HEK293T (cell line): Measurements from ENCODE around the gene C12orf50.

ENCODE experiments used
- CTCF ChIA-PET: fragments of 350-600 bp; formaldehyde crosslinking; extraction: SDS; loops from one replicate; lab custom pipeline; 2021; ENCODE audit warnings: antibody characterized with exemption, inconsistent platforms; lab: Yijun Ruan, JAX
- POLR2A ChIA-PET: fragments of 350-600 bp; formaldehyde crosslinking; extraction: SDS; loops from one replicate; lab custom pipeline; 2020; ENCODE audit warnings: antibody characterized with exemption, inconsistent platforms; lab: Yijun Ruan, JAX
- DNase-seq: peaks from one replicate; pipeline ENCODE4 v3.0.0; 2012; ENCODE audit warnings: mixed read lengths; ENCODE audit errors: extremely low spot score
- ARNT ChIP-seq: fragments of 450-650 bp; IDR thresholded peaks from 2 replicates; pipeline ENCODE4 v1.6.1; 2017; ENCODE audit warnings: mild to moderate bottlenecking
- BHLHE40 ChIP-seq: fragments of 450-650 bp; IDR thresholded peaks from 2 replicates; pipeline ENCODE4 v1.6.1; 2016; ENCODE audit warnings: mild to moderate bottlenecking, moderate library complexity, borderline replicate concordance
- CTBP1 ChIP-seq: fragments of 450-650 bp; IDR thresholded peaks from 2 replicates; pipeline ENCODE4 v1.6.1; 2016; ENCODE audit warnings: borderline replicate concordance
- ELF4 ChIP-seq: fragments of 450-650 bp; IDR thresholded peaks from 2 replicates; pipeline ENCODE4 v1.6.1; 2017; ENCODE audit warnings: antibody characterized with exemption
- FOXA1 ChIP-seq: fragments of 450-650 bp; IDR thresholded peaks from 2 replicates; pipeline ENCODE4 v1.6.1; 2016; ENCODE audit warnings: mild to moderate bottlenecking
- FOXK2 ChIP-seq: fragments of 450-650 bp; IDR thresholded peaks from 2 replicates; pipeline ENCODE4 v1.6.1; 2016; ENCODE audit warnings: mild to moderate bottlenecking
- FOXM1 ChIP-seq: fragments of 450-650 bp; IDR thresholded peaks from 2 replicates; pipeline ENCODE4 v1.6.1; 2017; ENCODE audit warnings: mild to moderate bottlenecking, borderline replicate concordance
- HDGF ChIP-seq: fragments of 450-650 bp; IDR thresholded peaks from 2 replicates; pipeline ENCODE4 v1.6.1; 2017; ENCODE audit warnings: antibody characterized with exemption, borderline replicate concordance
- L3MBTL2 ChIP-seq: fragments of 450-650 bp; conservative IDR thresholded peaks from 2 replicates; pipeline ENCODE4 v1.6.1; 2016; ENCODE audit warnings: mild to moderate bottlenecking
- LEF1 ChIP-seq: fragments of 450-650 bp; IDR thresholded peaks from 2 replicates; pipeline ENCODE4 v1.6.1; 2017; ENCODE audit warnings: mild to moderate bottlenecking, borderline replicate concordance
- NFRKB ChIP-seq: fragments of 450-650 bp; IDR thresholded peaks from 2 replicates; pipeline ENCODE4 v1.6.1; 2016; ENCODE audit warnings: mild to moderate bottlenecking, moderate library complexity
- PKNOX1 ChIP-seq: fragments of 450-650 bp; IDR thresholded peaks from 2 replicates; pipeline ENCODE4 v1.6.1; 2016
- SP1 ChIP-seq: fragments of 450-650 bp; IDR thresholded peaks from 2 replicates; pipeline ENCODE4 v1.6.1; 2017
- SUZ12 ChIP-seq: fragments of 450-650 bp; IDR thresholded peaks from 2 replicates; pipeline ENCODE4 v1.6.1; 2016; ENCODE audit warnings: mild to moderate bottlenecking
- TARDBP ChIP-seq: fragments of 450-650 bp; IDR thresholded peaks from 2 replicates; pipeline ENCODE4 v1.6.1; 2016
- ZNF384 ChIP-seq: fragments of 450-650 bp; IDR thresholded peaks from 2 replicates; pipeline ENCODE4 v1.6.1; 2016

Gene C12orf50

GRCh38 chr12:88056571-88056970, 27.4 kb upstream of the C12orf50 start:
- DNase-seq, result no peak
- CTCF ChIA-PET, result interaction anchor here (0.7 kb wide), 1 partner anchor 14 kb away, joined by 3 read pairs; no protein-coding TSS in a partner anchor
- no peak for TF ChIP-seq ZNF384
- TF ChIP-seq NFRKB, result no peak
- TF ChIP-seq SUZ12, result no peak
- no peak for TF ChIP-seq ELF4
- no peak for TF ChIP-seq LEF1
- no peak for TF ChIP-seq L3MBTL2
- no peak for TF ChIP-seq FOXA1
- TF ChIP-seq TARDBP, result no peak
- TF ChIP-seq PKNOX1, result no peak
- no peak for TF ChIP-seq HDGF
- TF ChIP-seq ARNT, result no peak
- TF ChIP-seq CTBP1, result no peak
- POLR2A ChIA-PET, result no interaction called here

- POLR2A ChIA-PET, result no interaction called here
- no peak for TF ChIP-seq LEF1
- TF ChIP-seq FOXA1, result no peak
- no peak for TF ChIP-seq HDGF
- no peak for TF ChIP-seq NFRKB
- TF ChIP-seq ELF4, result no peak
- no peak for TF ChIP-seq SUZ12
- TF ChIP-seq BHLHE40, result no peak
- TF ChIP-seq PKNOX1, result no peak
- no peak for TF ChIP-seq SP1
- TF ChIP-seq FOXM1, result no peak
- TF ChIP-seq CTBP1, result no peak
- TF ChIP-seq FOXK2, result no peak
- no peak for TF ChIP-seq TARDBP
- TF ChIP-seq ARNT, result no peak
- no peak for TF ChIP-seq ZNF384
- TF ChIP-seq L3MBTL2, result no peak
- DNase-seq, result peak; percentile 22
- CTCF ChIA-PET, result no interaction called here
These were observed 23.5 kb upstream of the C12orf50 start for GRCh38 chr12:88052686-88053085.

GRCh38 chr12:88044035-88044434, 14.8 kb upstream of the C12orf50 start:
- ChIA-PET CTCF (no interaction called here), POLR2A (no interaction called here)
- DNase-seq, result no peak
- TF ChIP-seq FOXM1 (no peak), NFRKB (no peak), LEF1 (no peak), HDGF (no peak), ELF4 (no peak), BHLHE40 (no peak), SUZ12 (no peak), PKNOX1 (no peak)

GRCh38 chr12:88037770-88038169, 8.6 kb upstream of the C12orf50 start:
- peak; percentile 43 for TF ChIP-seq PKNOX1
- TF ChIP-seq HDGF, result no peak
- ChIA-PET POLR2A (no interaction called here), CTCF (no interaction called here)
- no peak for DNase-seq

- DNase-seq, result no peak
- ChIA-PET POLR2A (no interaction called here), CTCF (no interaction called here)
- TF ChIP-seq LEF1 (no peak), PKNOX1 (peak; percentile 41; the same call in 1 of the 2 replicates)
These were observed 7.3 kb upstream of the C12orf50 start for GRCh38 chr12:88036353-88036965.

GRCh38 chr12:88035907-88036289, 6.7 kb upstream of the C12orf50 start:
- POLR2A ChIA-PET, result no interaction called here
- DNase-seq, result peak; percentile 5
- TF ChIP-seq ARNT (no peak), PKNOX1 (no peak), FOXK2 (no peak), ZNF384 (no peak), SP1 (no peak), CTBP1 (no peak), ELF4 (no peak), LEF1 (no peak), NFRKB (no peak), BHLHE40 (no peak), HDGF (no peak), L3MBTL2 (no peak), TARDBP (no peak), SUZ12 (no peak), FOXM1 (no peak), FOXA1 (no peak)
- CTCF ChIA-PET, result no interaction called here
